NCI-H146 treated with DMSO at 0.1 percent for 48 hours (cell line): ENCODE data around the gene SFSWAP.
"Not testable (repeated sequence)": the region's sequence is repeated elsewhere in the genome, so short reads cannot be mapped to it uniquely, and the experiment has no call there.

Experiments
- DNase-seq: peaks from one replicate; lab custom pipeline; 2025; ENCODE audit not compliant: unreplicated experiment; lab: John Stamatoyannopoulos, UW

The SFSWAP gene

DNA sequence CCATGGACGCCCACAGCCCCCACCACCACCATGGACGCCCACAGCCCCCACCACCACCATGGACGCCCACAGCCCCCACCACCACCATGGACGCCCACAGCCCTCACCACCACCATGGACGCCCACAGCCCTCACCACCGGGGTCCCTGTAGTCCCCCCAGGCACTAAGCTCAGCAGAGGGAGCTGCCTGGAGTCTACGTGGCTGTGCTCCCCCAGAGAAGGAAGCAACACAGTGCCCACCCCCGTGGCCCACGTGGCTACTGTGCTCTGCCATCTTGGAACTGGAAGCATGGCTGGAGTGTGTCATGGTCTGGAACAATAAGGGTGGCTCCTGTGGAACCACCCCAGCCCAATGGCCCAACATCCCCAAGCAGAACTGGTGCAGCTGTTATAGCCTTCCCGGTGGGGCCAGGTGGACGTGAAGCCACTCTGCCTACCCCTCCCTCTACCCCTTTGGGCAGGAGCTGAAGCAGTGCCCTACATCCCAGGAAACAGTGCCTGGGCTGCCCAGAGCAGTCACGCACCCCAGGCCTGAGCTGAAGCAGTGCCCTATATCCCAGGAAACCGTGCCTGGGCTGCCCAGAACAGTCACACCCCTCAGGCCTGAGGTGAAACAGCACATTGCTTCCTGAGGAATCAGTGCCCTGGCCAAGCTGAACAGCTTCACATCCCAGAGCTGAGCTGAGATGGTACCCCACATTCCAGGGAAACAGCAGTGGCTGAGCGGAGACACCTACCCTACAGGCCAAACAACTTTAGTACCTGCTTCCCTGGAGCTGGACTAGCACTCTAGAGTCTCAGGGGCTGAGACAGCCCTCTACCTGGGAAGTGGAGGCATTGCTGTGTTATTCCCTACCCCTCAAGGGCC is 9.0 kb upstream of the SFSWAP start:
- DNase-seq, result no peak

DNA sequence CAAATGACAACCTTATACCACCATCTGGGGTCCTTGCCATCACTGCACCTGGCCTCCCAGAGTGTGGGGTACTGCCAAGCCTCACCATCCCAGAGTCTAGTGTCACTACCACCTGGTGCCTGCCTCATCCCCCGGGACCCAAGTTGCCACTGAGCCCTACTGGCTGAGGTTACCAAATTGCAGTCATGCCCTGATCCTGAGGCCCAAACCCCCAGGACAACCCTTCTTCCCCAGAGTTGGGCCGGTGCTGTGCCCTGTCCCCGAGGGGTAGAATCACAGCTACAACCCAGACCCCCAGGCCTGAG is 8.4 kb upstream of the SFSWAP start:
- DNase-seq, result no peak

DNA sequence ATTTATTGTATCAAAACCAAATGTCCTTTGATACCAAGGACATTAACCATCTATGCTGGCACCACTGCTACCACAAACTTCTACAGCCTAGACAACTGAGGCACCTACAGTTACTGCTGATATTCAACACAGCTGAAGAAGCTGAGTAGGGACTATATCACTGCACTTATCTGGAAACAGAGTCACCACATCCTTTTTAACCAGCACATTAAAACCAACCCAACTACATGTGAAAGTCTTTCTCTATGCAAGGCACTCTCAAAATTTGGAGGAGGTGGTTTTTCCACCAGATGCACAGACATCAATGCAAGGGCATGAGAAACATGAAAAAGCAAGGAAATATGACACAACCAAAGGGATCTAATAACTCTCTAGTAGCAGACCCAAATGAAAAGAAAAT is 7.7 kb upstream of the SFSWAP start:
- DNase-seq, result no peak

DNA sequence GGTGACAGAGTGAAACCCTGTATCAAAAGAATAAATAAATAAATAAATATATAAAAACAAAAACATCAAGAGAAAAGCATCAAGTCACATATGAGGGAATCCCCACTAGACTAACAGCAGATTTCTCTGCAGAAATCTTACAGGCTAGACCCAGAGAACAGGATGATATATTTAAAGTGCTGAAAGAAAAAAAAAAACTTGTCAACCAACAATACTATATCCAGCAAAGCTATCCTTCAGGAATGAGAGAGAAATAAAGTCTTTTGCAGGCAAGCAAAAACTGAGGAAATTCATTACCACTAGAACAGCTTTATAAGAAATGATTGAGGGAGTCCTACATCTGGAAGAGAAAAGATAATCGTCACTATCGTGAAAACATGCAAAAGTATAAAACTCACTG is 6.4 kb upstream of the SFSWAP start:
- DNase-seq, result no peak

DNA sequence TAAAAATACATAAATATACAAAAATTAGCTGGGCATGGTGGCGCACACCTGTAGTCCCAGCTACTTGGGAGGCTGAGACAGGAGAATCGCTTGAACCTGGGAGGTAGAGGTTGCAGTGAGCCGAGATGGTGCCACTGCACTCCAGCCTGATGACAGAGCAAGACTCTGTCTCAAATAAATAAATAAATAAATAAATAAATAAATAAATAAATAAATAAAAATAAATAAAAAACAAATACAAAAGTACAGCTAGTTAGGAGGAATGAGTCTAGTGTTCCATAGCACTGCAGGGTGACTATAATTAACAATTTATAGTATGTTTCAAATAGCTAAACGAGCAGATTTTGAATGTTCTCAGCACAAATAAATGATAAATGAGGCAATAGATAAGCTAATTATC is 4.2 kb upstream of the SFSWAP start:
- not testable (repeated sequence) for DNase-seq

DNA sequence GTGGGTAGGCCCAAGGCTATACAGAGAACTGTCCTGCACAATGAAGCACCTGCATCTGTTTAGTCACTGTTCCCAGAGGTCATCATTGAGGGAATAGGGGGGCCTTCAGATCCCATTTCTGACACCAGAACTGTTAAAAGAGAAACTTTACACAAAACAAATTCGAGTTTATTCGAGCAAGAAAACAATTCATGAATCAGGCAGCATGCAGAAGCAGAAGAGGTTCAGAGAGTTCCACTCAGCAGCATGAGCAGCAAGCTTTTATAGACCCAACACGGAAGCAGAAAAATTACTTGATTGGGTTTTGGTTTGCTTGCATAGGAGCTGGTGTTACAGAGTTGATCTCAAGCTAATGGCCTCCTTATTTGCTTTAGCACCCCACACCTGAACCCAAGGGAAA is 1.7 kb upstream of the SFSWAP start:
- DNase-seq, result no peak

DNA sequence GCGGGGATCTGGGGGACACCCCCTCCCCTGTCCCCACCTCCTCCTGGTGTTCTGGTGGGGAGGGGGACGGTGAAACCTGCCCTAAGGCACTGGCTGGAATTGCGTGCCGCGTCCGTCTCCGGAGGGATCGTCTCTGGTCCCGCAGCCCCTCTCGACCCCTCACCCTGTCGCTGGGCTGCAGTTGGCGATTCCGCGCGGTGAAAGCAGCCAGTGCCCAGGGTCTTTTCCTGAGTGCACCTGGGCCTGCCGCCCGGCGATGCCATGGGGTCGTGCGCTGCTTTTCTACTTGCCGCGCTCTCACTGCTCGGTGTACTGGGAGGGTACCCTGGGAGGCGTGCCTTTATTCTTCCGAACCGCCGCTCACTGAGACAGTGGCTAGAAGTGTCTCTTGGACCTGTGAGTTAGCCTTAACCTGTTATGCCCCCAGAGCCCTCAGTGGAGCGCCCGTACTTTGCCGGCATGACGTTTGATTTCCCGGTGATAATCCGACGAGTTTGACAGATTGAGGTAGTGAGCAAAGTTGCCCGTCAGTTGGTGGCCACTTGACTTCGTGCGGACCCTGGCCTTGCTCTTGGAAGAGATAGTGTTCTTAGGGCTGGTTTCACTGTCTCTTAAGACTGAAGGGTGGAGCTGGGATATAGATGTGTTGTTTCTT is 788 bp downstream of the SFSWAP start:
- DNase-seq, result no peak

DNA sequence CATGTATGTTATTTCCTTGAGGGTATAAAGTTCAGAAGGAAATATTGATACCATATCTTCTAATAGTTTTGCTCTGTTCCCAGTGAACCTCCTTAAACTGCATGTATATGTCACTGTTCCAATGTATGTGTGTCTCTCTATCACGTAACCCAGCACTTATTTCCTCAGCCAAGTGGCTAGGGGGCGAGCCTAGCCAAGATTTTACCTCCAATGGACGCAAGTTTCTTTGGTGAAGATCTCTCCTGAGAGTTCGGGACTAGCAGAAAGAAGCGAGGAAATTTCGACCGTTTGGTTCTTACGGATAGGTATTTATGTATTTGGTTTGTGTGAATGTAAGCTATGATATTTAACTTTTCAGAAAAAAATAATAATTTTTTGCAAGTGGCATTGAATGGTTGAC is 2.5 kb downstream of the SFSWAP start:
- DNase-seq, result no peak

DNA sequence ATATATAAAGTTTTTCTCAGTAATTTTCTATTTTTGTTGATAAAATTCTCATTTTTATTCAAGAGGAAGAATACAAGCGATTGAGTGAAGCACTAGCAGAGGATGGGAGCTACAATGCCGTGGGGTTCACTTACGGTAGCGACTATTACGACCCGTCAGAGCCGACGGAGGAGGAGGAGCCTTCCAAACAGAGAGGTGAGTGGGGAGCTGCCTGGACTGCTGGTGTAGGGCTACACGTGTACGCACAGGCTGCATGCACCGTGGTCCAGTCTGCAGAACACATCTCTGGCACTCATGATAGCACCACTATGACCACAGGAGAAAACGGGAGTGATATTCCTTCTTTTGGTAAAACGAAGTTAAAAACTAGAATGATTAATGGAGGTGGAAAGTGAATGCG is 3.9 kb downstream of the SFSWAP start:
- no peak for DNase-seq

DNA sequence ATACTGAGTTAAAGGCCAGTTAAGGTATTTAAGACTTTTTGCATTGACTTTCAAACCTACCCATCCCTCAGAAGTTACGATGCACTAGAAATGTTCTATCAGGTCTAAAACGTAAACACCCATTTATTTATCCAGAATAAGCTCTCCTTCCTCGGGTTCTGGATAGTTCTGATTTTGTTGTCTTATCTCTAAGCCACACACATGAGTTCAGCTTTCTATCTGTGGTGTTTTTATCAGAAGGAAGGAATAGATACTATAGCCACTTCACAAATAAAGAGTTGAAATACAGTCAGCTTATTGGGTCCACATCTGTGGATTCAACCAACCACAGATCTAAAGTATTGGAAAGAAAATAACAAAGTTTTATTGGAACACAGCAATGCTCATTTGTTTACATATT is 5.4 kb downstream of the SFSWAP start:
- DNase-seq, result no peak

DNA sequence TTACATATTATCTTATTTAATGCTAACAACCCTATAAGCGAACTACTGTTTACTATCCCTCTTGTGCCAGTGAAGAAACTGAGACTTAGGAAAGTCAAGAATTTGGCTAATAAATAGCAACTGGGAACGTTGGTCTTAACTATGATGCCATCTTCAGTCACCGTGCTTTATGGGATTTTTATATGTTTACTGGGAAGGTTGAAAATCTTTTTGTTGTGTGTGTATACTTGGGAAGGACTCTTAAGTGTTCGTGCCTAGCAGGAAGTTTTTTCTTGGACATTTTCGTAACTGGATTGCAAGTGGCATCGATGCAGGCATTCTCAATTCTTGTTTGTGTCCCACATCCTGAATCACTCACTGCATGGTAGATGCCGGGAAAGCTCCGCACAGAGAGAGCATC is 9.4 kb downstream of the SFSWAP start:
- DNase-seq, result no peak

DNA sequence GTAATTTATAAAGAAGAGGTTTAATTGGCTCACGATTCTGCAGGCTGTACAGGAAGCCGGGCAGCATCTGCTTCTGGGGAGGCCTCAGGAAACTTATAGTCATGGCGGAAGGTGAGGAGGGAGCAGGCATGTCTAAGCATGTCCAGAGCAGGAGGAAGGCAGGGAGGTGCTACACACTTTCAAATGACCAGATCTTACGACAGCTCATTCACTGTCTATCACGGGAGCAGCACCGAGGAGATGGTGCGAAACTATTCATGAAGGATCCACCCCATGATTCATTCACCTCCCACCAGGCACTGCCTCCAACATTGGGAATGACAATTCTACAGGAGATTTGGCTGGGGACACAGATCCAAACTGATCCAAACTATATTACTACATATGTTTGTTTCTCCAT is 10.0 kb downstream of the SFSWAP start:
- DNase-seq, result no peak

DNA sequence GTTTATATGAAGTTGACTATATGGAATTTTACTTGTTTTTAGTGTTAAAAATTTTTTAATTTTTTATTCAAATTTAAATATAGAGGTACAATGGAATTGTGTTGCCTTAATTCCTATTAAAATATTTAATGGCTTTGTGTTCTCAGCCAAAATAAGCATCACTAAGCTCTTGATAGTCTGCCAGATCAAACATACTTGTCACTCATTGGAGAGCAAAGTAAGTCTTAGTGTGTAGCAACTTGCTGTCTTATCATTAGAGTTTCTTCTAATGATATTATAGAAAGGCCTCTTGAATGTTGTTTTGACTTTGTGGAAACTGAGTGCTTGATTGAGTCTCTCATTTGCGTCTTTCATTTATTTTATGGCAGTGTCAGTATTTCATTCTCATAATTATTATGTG is 10.7 kb downstream of the SFSWAP start:
- no peak for DNase-seq

DNA sequence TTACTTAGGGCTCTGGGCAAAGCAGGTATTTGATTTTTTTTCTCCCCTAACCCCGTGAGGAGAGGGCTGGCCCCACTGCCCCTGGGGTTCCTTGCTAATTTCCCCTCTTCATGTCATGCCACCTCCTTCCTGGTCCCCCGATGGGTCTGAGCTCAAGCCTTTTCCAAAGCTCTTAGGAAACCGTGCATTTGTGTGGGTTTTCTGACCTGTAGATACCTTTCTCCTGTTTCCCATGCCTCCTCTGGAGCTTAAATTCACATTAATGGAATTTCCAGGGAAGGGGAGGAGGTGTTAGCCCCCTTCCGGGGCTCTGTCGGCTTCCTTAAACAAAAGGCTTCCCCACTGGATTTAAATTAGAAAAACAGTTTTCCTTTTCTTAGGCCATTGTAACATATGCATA is 12.6 kb downstream of the SFSWAP start:
- no peak for DNase-seq

DNA sequence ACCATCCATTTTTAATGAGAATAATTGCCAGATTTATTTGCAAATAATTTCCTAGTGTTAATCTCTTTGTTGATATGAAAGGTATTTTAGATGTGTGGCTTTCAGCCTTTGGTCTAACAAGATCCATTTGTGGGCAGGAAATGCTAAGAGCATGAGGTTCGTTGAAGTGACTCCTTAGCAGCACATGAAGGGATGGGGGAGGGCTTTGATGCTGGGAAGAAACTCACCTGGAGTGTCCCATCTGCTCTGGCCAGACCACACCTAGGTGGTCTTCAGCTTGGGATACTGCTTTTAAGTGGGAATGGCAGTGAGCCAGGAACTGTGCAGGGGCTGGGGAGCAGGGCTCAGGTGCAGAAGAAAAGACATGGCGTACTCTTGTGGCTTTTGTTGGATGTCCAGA is 13.6 kb downstream of the SFSWAP start:
- DNase-seq, result no peak

DNA sequence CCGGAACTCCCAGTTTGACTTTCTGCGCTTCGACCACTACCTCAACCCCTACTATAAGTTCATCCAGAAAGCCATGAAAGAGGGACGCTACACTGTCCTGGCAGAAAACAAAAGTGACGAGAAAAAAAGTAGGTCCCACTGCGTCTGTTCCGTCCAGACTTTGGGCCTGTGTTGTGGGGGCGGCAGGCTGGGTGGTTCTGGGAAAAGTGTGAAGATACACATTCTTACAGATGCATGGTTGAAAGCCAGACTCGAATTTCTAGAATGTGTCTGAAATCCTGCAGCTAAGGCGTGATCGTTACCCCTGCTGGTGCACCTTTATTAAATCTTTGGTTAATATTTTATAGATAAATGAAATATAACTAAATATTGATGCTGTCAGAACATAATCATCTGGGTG is 14.6 kb downstream of the SFSWAP start:
- no peak for DNase-seq

DNA sequence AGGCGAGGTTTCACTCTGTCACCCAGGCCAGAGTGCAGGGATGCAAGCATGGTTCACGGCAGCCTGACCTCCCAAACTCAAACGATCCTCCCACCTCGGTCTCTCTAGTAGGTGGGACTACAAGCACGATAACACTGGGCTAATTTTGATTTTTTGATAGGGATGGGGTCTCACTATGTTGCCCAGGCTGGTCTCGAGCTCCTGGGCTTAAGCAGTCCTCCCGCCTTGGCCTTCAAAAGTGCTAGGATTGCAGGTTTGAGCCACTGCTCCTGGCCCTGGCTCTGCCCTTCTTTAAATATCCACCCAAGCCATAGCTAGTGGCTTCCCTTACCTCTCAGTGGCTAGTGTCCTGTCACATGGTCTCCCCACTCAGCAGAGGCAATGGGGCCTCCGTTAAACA is 17.8 kb downstream of the SFSWAP start:
- DNase-seq, result no peak

DNA sequence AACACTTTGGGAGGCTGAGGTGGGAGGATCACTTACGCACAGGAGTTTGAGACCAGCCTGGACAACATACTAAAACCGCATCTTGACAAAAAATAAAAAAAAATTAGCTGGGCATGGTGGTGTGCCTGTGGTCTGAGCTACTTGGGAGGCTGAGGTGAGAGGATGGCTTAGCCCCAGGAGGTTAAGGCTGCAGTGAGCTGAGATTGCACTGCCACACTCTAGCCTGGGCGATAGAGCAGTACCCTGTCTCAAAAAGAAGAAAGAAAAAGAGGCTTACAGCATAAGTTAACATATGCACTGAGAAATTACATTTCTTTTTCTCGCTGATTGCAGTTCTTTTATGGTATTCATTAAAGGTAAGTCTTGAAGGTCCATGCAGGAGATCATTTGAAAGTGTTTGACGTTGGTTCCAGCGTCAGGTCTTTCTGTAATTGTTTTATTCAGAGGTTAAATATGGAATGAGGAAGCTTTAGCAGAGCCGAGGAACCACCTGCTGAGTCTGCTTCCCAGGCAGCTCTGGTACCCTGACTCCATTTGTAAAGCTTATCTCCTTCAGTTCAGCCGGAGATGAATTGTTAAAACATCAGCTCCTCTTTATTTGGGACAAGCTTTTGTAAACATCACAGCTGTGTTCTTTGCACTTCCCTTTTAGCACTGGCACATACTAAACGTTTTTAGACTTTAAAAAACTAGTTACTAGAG is 18.5 kb downstream of the SFSWAP start:
- DNase-seq, result no peak

DNA sequence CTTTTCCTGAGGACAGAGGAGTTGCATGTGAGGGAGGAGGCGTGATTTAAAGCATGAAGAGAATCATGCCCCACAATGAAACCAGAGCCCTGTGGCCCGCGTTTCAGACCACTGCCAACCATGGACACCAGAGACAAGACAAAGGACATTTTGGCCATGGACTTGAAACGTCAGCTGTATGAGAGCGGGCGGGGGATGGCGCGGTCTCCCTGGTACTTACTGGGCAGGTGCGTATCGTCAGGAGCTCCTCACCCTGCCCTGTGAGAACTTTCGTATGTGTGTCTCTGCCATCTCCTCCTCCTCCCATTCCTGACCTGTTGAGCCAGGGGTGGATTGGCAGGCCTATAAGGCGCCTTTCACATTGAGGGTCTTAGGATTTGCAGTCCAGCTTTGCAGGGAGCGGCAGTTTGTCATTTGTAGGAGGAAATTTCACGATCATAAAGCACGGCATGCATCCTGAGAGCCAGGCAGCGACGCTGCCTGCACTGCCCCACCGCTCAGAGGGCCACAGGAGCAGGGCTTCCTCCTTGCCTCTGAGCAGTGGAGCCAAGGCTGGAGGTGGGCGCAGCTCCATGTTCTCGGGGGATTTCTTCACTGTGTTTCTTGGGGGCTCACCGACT is 22.2 kb downstream of the SFSWAP start:
- no peak for DNase-seq

DNA sequence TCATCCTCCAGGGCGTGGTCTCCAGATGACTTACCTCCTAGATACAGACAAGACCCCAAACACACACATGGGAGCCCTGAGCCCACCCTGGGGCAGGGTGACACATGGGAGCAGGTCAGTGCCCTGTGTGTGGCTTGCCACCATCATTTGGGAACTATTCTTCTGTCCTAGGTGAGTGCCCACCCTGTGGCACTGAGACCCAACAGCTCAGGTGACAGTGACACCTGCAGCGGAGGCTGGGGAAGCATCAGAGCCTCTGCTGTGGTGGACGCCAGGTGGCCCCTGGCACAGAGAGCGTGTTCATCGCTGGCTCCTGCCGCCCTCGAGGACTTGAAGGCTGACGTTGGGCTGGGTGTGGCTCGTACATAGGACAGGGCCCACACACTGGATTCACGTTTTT is 23.0 kb downstream of the SFSWAP start:
- no peak for DNase-seq

DNA sequence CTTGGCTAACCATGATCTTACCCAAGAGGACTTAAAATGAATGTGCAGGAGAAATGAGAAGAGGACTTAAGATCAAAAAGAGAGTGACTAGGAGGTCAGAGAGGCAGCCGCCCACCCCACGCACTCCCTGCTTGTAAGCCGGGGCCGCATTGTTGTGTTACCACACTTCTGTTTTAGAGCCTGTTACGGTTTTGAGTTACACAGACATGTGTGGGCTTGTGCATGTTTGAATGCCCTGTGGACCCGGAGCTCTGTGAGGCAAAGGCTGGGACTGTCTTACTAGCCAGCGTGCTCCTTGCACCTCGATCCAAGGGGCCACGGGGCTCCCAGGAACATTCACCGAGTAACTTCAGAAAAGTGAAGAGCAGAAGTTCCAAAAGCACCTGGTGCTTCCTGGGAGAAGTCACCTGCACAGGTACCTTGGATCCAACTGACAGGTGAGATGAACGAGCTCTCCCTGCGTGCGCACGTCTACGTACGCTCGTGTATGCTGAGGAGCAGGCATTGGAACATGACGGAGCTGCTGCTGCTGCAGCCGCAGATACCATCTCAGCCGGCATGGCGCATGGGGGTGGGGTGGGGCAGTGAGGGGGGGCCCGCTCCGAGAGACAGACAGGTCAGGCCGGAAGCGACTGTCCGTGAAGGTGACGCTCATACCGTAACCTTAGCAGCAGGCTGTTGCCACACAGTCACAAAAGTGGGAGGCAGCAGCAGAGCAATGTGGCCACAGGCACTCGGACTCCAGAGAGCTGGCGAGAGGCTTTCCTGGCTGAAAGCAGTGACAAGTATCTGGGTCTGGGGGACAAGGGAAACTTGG is 23.7 kb downstream of the SFSWAP start:
- DNase-seq, result no peak
